ENCODE measurements around the gene SLCO1A2.

The SLCO1A2 gene

DNA sequence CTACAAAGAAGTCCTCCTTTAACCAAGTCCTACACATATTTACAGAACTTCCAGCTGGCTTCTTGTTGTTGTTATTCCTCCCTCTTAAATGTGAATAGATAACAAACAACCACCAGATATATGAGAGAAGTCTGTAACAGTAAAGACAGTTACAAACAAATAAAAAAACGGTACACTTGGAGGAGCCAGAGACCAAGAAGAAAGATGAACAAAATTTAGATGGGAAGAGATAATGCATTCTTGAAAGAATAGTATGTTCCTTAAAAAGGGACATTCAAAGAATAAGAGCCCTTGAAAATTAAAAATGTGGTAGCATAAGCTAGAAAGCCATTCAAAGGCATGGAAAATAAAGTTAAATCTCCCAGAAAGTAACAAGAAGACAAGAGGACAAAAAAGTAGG, 25.9 kb downstream of the SLCO1A2 start:
- DNase-seq (ENCODE audit: low read depth, low spot score): no peak
- ChIA-PET CTCF (interaction anchor here (0.9 to 1.2 kb wide), 2 partner anchors 129 to 143 kb away, joined by 3 read pairs; partner anchors contain the start of gene PYROXD1), POLR2A (no interaction called here)
- no peak overlapping the region for H3K4me3 ChIP-seq (ENCODE audit: low read depth, low read length)
- TF ChIP-seq, protein P1, sequence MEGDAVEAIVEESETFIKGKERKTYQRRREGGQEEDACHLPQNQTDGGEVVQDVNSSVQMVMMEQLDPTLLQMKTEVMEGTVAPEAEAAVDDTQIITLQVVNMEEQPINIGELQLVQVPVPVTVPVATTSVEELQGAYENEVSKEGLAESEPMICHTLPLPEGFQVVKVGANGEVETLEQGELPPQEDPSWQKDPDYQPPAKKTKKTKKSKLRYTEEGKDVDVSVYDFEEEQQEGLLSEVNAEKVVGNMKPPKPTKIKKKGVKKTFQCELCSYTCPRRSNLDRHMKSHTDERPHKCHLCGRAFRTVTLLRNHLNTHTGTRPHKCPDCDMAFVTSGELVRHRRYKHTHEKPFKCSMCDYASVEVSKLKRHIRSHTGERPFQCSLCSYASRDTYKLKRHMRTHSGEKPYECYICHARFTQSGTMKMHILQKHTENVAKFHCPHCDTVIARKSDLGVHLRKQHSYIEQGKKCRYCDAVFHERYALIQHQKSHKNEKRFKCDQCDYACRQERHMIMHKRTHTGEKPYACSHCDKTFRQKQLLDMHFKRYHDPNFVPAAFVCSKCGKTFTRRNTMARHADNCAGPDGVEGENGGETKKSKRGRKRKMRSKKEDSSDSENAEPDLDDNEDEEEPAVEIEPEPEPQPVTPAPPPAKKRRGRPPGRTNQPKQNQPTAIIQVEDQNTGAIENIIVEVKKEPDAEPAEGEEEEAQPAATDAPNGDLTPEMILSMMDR (IDR thresholded peaks at IDR 0.05; ENCODE audit: insufficient read depth, low read length, missing control alignments): no peak

DNA sequence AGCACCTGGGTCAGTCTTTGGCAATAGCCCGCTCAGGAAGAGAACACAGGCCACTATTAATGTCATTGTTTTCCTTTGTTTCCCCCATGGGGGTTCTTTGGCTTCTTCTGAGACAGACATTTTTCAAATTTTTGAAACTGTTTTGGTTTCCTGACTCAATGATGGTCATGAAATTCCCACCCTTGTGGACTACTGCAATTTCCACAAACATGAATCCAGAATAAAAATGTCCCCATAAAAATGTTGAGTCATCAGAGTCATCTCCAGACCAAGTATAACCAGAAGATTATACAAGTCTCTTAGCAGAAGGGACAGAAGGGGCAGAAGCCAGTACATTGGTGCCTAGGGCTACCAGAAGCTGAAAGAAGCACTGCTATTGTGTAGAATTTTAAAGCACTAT, 29.1 kb downstream of the SLCO1A2 start:
- CTCF ChIA-PET: no interaction called here
- TF ChIP-seq, protein P1 (IDR thresholded peaks at IDR 0.05; ENCODE audit: insufficient read depth, low read length, missing control alignments): no peak
- no peak overlapping the region for H3K4me3 ChIP-seq (ENCODE audit: low read depth, low read length)
- POLR2A ChIA-PET: no interaction called here
- DNase-seq (ENCODE audit: low read depth, low spot score): no peak

- POLR2A ChIA-PET: no interaction called here
- TF ChIP-seq, protein P1 (IDR thresholded peaks at IDR 0.05; ENCODE audit: insufficient read depth, low read length, missing control alignments): no peak
- no peak overlapping the region for H3K4me3 ChIP-seq (ENCODE audit: low read depth, low read length)
- DNase-seq (ENCODE audit: low read depth, low spot score): no peak
- CTCF ChIA-PET: no interaction called here
Observed at GRCh38 chr12:21300632-21301031, 34.1 kb downstream of the SLCO1A2 start.

- CTCF ChIA-PET: interaction anchor here (0.6 to 5.2 kb wide), 6 partner anchors 16 to 164 kb away, joined by 3 to 28 read pairs (median 4); partner anchors contain the start of gene PYROXD1
- DNase-seq (ENCODE audit: low read depth, low spot score): no peak
- POLR2A ChIA-PET: no interaction called here
- no peak overlapping the region for H3K4me3 ChIP-seq (ENCODE audit: low read depth, low read length)
- TF ChIP-seq, protein P1 (IDR thresholded peaks at IDR 0.05; ENCODE audit: insufficient read depth, low read length, missing control alignments): peak; percentile 52
Observed at GRCh38 chr12:21296751-21297406, 37.8 kb downstream of the SLCO1A2 start.

GRCh38 chr12:21296348-21296747, 38.4 kb downstream of the SLCO1A2 start:
- TF ChIP-seq, protein P1 (IDR thresholded peaks at IDR 0.05; ENCODE audit: insufficient read depth, low read length, missing control alignments): no peak
- DNase-seq (ENCODE audit: low read depth, low spot score): no peak
- ChIA-PET POLR2A (no interaction called here), CTCF (interaction anchor here (0.6 to 5.2 kb wide), 7 partner anchors 16 to 199 kb away, joined by 3 to 28 read pairs (median 3); partner anchors contain the start of gene PYROXD1)
- H3K4me3 ChIP-seq (ENCODE audit: low read depth, low read length): no peak overlapping the region

DNA sequence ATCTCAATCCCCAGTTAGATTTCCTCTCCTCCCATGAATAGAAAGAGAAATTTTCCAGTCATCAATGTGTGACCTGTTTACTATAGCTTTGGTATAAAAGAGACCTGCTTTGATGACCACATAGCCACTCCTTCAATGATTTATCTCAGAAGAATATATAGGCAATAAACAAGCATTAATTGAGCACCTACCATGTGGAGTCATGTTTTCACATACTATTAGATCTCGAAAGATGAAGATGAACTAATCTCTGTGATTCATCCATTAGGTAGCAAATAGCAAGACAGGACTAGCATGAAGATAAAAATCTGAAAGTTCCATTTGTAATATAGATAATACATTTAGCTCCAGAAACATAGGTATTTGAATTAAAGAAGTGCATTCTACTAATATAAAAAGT, 40.5 kb downstream of the SLCO1A2 start:
- TF ChIP-seq, protein P1 (IDR thresholded peaks at IDR 0.05; ENCODE audit: insufficient read depth, low read length, missing control alignments): no peak
- POLR2A ChIA-PET: no interaction called here
- DNase-seq (ENCODE audit: low read depth, low spot score): no peak
- CTCF ChIA-PET: interaction anchor here (0.6 to 5.2 kb wide), 3 partner anchors 44 to 386 kb away, joined by 3 to 28 read pairs (median 3); no protein-coding TSS in a partner anchor
- no peak overlapping the region for H3K4me3 ChIP-seq (ENCODE audit: low read depth, low read length)
